ENCODE results near the gene ZBED3.
"Not testable (repeated sequence)": the region's sequence is repeated elsewhere in the genome, so short reads cannot be mapped to it uniquely, and the experiment has no call there.

Gene ZBED3

GRCh38 chr5:77087484-77088261 lies 588 bp upstream of the ZBED3 start:
- peak overlapping the region; percentile 82 for H3K27ac Mint-ChIP-seq
- H3K27me3 Mint-ChIP-seq, result no peaks in the 10 kb centered on the region
- H3K36me3 Mint-ChIP-seq, result peaks cover 2% of the 10 kb centered on the region
- no peaks in the 10 kb centered on the region for H3K9me3 Mint-ChIP-seq (ENCODE audit: low read depth)
- peak overlapping the region; percentile 95 for H3K4me3 Mint-ChIP-seq
- H3K4me1 Mint-ChIP-seq (ENCODE audit: low read depth), result peaks cover 25% of the 10 kb centered on the region

GRCh38 chr5:77086368-77086688 lies 757 bp downstream of the ZBED3 start:
- H3K4me3 Mint-ChIP-seq, result peak overlapping the region; percentile 95
- peaks cover 25% of the 10 kb centered on the region for H3K4me1 Mint-ChIP-seq (ENCODE audit: low read depth)
- peaks cover 7% of the 10 kb centered on the region for H3K36me3 Mint-ChIP-seq
- no peaks in the 10 kb centered on the region for H3K9me3 Mint-ChIP-seq (ENCODE audit: low read depth)
- no peaks in the 10 kb centered on the region for H3K27me3 Mint-ChIP-seq
- peak overlapping the region; percentile 94 for H3K27ac Mint-ChIP-seq

- H3K27ac Mint-ChIP-seq, result no peak overlapping the region
These were observed 4.0 kb downstream of the ZBED3 start for GRCh38 chr5:77083088-77083487.

GRCh38 chr5:77082280-77082679 lies 4.8 kb downstream of the ZBED3 start:
- Mint-ChIP-seq H3K4me3 (no peak overlapping the region), H3K9me3 (ENCODE audit: low read depth) (no peaks in the 10 kb centered on the region), H3K4me1 (ENCODE audit: low read depth) (peaks cover 17% of the 10 kb centered on the region), H3K36me3 (peaks cover 11% of the 10 kb centered on the region), H3K27ac (no peak overlapping the region), H3K27me3 (no peaks in the 10 kb centered on the region)

More at GRCh38 chr5:77083088-77083487, 4.0 kb downstream of the ZBED3 start:
- Mint-ChIP-seq H3K27me3 (no peaks in the 10 kb centered on the region), H3K9me3 (ENCODE audit: low read depth) (no peaks in the 10 kb centered on the region), H3K36me3 (peaks cover 11% of the 10 kb centered on the region), H3K4me3 (no peak overlapping the region), H3K4me1 (ENCODE audit: low read depth) (peaks cover 23% of the 10 kb centered on the region)

GRCh38 chr5:77080905-77081304 lies 6.2 kb downstream of the ZBED3 start:
- Mint-ChIP-seq H3K36me3 (peaks cover 11% of the 10 kb centered on the region), H3K4me3 (no peak overlapping the region), H3K4me1 (ENCODE audit: low read depth) (peaks cover 19% of the 10 kb centered on the region), H3K9me3 (ENCODE audit: low read depth) (no peaks in the 10 kb centered on the region), H3K27ac (no peak overlapping the region), H3K27me3 (no peaks in the 10 kb centered on the region)

- not testable (repeated sequence) for H3K27me3 Mint-ChIP-seq; H3K27ac Mint-ChIP-seq; H3K4me3 Mint-ChIP-seq; H3K9me3 Mint-ChIP-seq (ENCODE audit: low read depth)
- Mint-ChIP-seq H3K36me3 (peaks cover 11% of the 10 kb centered on the region), H3K4me1 (ENCODE audit: low read depth) (peaks cover 17% of the 10 kb centered on the region)
These were observed 6.6 kb downstream of the ZBED3 start for GRCh38 chr5:77080479-77080878.

- peak overlapping the region; percentile 8 for H3K27ac Mint-ChIP-seq
- no peaks in the 10 kb centered on the region for H3K27me3 Mint-ChIP-seq
- peak overlapping the region; percentile 78 for H3K4me3 Mint-ChIP-seq
- no peaks in the 10 kb centered on the region for H3K9me3 Mint-ChIP-seq (ENCODE audit: low read depth)
- peaks cover 8% of the 10 kb centered on the region for H3K36me3 Mint-ChIP-seq
- H3K4me1 Mint-ChIP-seq (ENCODE audit: low read depth), result peaks cover 10% of the 10 kb centered on the region
These were observed 9.3 kb downstream of the ZBED3 start for GRCh38 chr5:77077829-77078176.

- no peak overlapping the region for H3K27ac Mint-ChIP-seq
- H3K27me3 Mint-ChIP-seq, result no peaks in the 10 kb centered on the region
- peaks cover 10% of the 10 kb centered on the region for H3K4me1 Mint-ChIP-seq (ENCODE audit: low read depth)
- H3K36me3 Mint-ChIP-seq, result peaks cover 5% of the 10 kb centered on the region
- H3K9me3 Mint-ChIP-seq (ENCODE audit: low read depth), result no peaks in the 10 kb centered on the region
- peak overlapping the region; percentile 78 for H3K4me3 Mint-ChIP-seq
These were observed 9.9 kb downstream of the ZBED3 start for GRCh38 chr5:77076961-77077828.

- Mint-ChIP-seq H3K36me3 (peaks cover 5% of the 10 kb centered on the region), H3K27me3 (no peaks in the 10 kb centered on the region)
These were observed 12.3 kb downstream of the ZBED3 start for GRCh38 chr5:77074745-77075144.

GRCh38 chr5:77073667-77074066 lies 13.4 kb downstream of the ZBED3 start:
- no peaks in the 10 kb centered on the region for H3K27me3 Mint-ChIP-seq
- no peaks in the 10 kb centered on the region for H3K9me3 Mint-ChIP-seq (ENCODE audit: low read depth)
- H3K36me3 Mint-ChIP-seq, result peaks cover 10% of the 10 kb centered on the region
- no peak overlapping the region for H3K27ac Mint-ChIP-seq
- H3K4me3 Mint-ChIP-seq, result no peak overlapping the region
- peaks cover 10% of the 10 kb centered on the region for H3K4me1 Mint-ChIP-seq (ENCODE audit: low read depth)

More at GRCh38 chr5:77074745-77075144, 12.3 kb downstream of the ZBED3 start:
- Mint-ChIP-seq H3K4me3 (no peak overlapping the region), H3K27ac (no peak overlapping the region), H3K4me1 (ENCODE audit: low read depth) (peaks cover 10% of the 10 kb centered on the region), H3K9me3 (ENCODE audit: low read depth) (no peaks in the 10 kb centered on the region)

GRCh38 chr5:77066823-77067442 lies 20.2 kb downstream of the ZBED3 start:
- Mint-ChIP-seq H3K27ac (no peak overlapping the region), H3K4me1 (ENCODE audit: low read depth) (no peaks in the 10 kb centered on the region), H3K36me3 (peaks cover 25% of the 10 kb centered on the region), H3K9me3 (ENCODE audit: low read depth) (no peaks in the 10 kb centered on the region), H3K27me3 (no peaks in the 10 kb centered on the region), H3K4me3 (no peak overlapping the region)

GRCh38 chr5:77066184-77066583 lies 20.9 kb downstream of the ZBED3 start:
- H3K4me1 Mint-ChIP-seq (ENCODE audit: low read depth), result no peaks in the 10 kb centered on the region
- no peaks in the 10 kb centered on the region for H3K27me3 Mint-ChIP-seq
- no peaks in the 10 kb centered on the region for H3K9me3 Mint-ChIP-seq (ENCODE audit: low read depth)
- H3K36me3 Mint-ChIP-seq, result peaks cover 29% of the 10 kb centered on the region
- H3K27ac Mint-ChIP-seq, result no peak overlapping the region
- no peak overlapping the region for H3K4me3 Mint-ChIP-seq

GRCh38 chr5:77065256-77065655 lies 21.8 kb downstream of the ZBED3 start:
- Mint-ChIP-seq H3K36me3 (peaks cover 27% of the 10 kb centered on the region), H3K27me3 (no peaks in the 10 kb centered on the region), H3K9me3 (ENCODE audit: low read depth) (no peaks in the 10 kb centered on the region), H3K4me3 (no peak overlapping the region), H3K4me1 (ENCODE audit: low read depth) (no peaks in the 10 kb centered on the region), H3K27ac (no peak overlapping the region)

- Mint-ChIP-seq H3K9me3 (ENCODE audit: low read depth) (no peaks in the 10 kb centered on the region), H3K27me3 (no peaks in the 10 kb centered on the region), H3K4me3 (no peak overlapping the region), H3K36me3 (peaks cover 27% of the 10 kb centered on the region), H3K27ac (no peak overlapping the region), H3K4me1 (ENCODE audit: low read depth) (no peaks in the 10 kb centered on the region)
These were observed 23.0 kb downstream of the ZBED3 start for GRCh38 chr5:77064040-77064439.

GRCh38 chr5:77046416-77047073 lies 40.5 kb downstream of the ZBED3 start:
- H3K9me3 Mint-ChIP-seq (ENCODE audit: low read depth), result no peaks in the 10 kb centered on the region
- H3K27me3 Mint-ChIP-seq, result no peaks in the 10 kb centered on the region
- H3K36me3 Mint-ChIP-seq, result peaks cover 12% of the 10 kb centered on the region
- H3K27ac Mint-ChIP-seq, result no peak overlapping the region
- H3K4me3 Mint-ChIP-seq, result no peak overlapping the region
- no peaks in the 10 kb centered on the region for H3K4me1 Mint-ChIP-seq (ENCODE audit: low read depth)
